ENCODE data around the gene SLC12A4. TPM values are rescaled to one million over a fixed set of nuclear protein-coding genes. Genes with fewer than 3 reads are reported as not detected.

Gene SLC12A4
- total and polyA plus RNA-seq, 8 donors: 5.7 to 136 (median 20.1) TPM

GRCh38 chr16:67927131-67927941 lies 41.1 kb downstream of the SLC12A4 start:
- no peaks in the 10 kb centered on the region for H3K27me3 ChIP-seq
- intact Hi-C loops (cut with DNase I; ENCODE audit: low total_unique reads): loop anchor here (5.0 kb wide), 1 partner anchor 45 kb away; the partner anchor contains the start of gene NRN1L
- WGBS, 5 donors: 85 to 100% (median 90%) methylated on average over 1 to 22 of the region's 22 CpGs
- TF ChIP-seq CTCF (IDR thresholded peaks at IDR 0.05) (no peak), POLR2AphosphoS5 (IDR thresholded peaks at IDR 0.05) (no peak), POLR2A (IDR thresholded peaks at IDR 0.05) (no peak), EP300 (IDR thresholded peaks at IDR 0.05) (no peak)
- H3K36me3 ChIP-seq: peaks cover 19 to 81% (median 72%) of the 10 kb centered on the region in 4 donors
- H3K9me3 ChIP-seq: no peaks in the 10 kb centered on the region
- H3K4me3 ChIP-seq: no peak overlapping the region
- H3K4me1 ChIP-seq: peaks cover 12 to 38% (median 18%) of the 10 kb centered on the region in 4 donors
- H3K27ac ChIP-seq: peak overlapping the region in 2 of 5 donors; percentile 49 to 52
- no peak for DNase-seq

- Histone ChIP-seq H3K4me3 (no peak overlapping the region), H3K9me3 (no peaks in the 10 kb centered on the region), H3K27me3 (no peaks in the 10 kb centered on the region), H3K27ac (peak overlapping the region in 4 of 5 donors; percentile 49 to 59 (median 55)), H3K36me3 (peaks cover 22 to 77% (median 64%) of the 10 kb centered on the region in 4 donors), H3K4me1 (peaks cover 12 to 46% (median 18%) of the 10 kb centered on the region in 4 donors)
- WGBS, 5 donors: 39 to 57% (median 48%) methylated on average over 12 to 13 of the region's 13 CpGs
- TF ChIP-seq POLR2AphosphoS5 (IDR thresholded peaks at IDR 0.05) (peak in 1 of 3 donors; percentile 36), EP300 (IDR thresholded peaks at IDR 0.05) (no peak)
- peak in 1 of 2 donors; percentile 63 for DNase-seq
- intact Hi-C loops (cut with DNase I; ENCODE audit: low total_unique reads): loop anchor here (5.0 kb wide), 1 partner anchor 44 kb away; the partner anchor contains the start of gene NRN1L
Observed at GRCh38 chr16:67926181-67926750, 42.2 kb downstream of the SLC12A4 start.

GRCh38 chr16:67924140-67924906 lies 44.1 kb downstream of the SLC12A4 start:
- DNase-seq: no peak
- no peak for TF ChIP-seq POLR2AphosphoS5 (IDR thresholded peaks at IDR 0.05)
- TF ChIP-seq CTCF (IDR thresholded peaks at IDR 0.05): no peak
- TF ChIP-seq POLR2A (IDR thresholded peaks at IDR 0.05): no peak
- no peak for TF ChIP-seq EP300 (IDR thresholded peaks at IDR 0.05)
- no peak overlapping the region for H3K27ac ChIP-seq
- intact Hi-C loops (cut with DNase I; ENCODE audit: low total_unique reads): no loop called here
- H3K4me3 ChIP-seq: no peak overlapping the region
- peaks cover 12 to 46% (median 18%) of the 10 kb centered on the region in 4 donors for H3K4me1 ChIP-seq
- peaks cover 20 to 69% (median 52%) of the 10 kb centered on the region in 4 donors for H3K36me3 ChIP-seq
- H3K9me3 ChIP-seq: no peaks in the 10 kb centered on the region
- H3K27me3 ChIP-seq: no peaks in the 10 kb centered on the region
- 80 to 95% (median 94%) methylated on average over 10 of the region's 10 CpGs for WGBS, 5 donors

- TF ChIP-seq POLR2A (IDR thresholded peaks at IDR 0.05) (no peak), EP300 (IDR thresholded peaks at IDR 0.05) (no peak), POLR2AphosphoS5 (IDR thresholded peaks at IDR 0.05) (no peak), CTCF (IDR thresholded peaks at IDR 0.05) (no peak)
- peaks cover 25 to 68% (median 50%) of the 10 kb centered on the region in 4 donors for H3K36me3 ChIP-seq
- no peak overlapping the region for H3K27ac ChIP-seq
- H3K4me3 ChIP-seq: no peak overlapping the region
- intact Hi-C loops (cut with DNase I; ENCODE audit: low total_unique reads): no loop called here
- DNase-seq: no peak
- WGBS, 5 donors: 59 to 83% (median 73%) methylated on average over 9 to 10 of the region's 10 CpGs
- no peaks in the 10 kb centered on the region for H3K27me3 ChIP-seq
- H3K4me1 ChIP-seq: peaks cover 12 to 45% (median 18%) of the 10 kb centered on the region in 4 donors
- H3K9me3 ChIP-seq: no peaks in the 10 kb centered on the region
Observed at GRCh38 chr16:67923414-67924116, 44.9 kb downstream of the SLC12A4 start.

Data from stomach (tissue), 9 donors.